CD4-positive, alpha-beta T cell treated with Interleukin-2 at 100 ng/mL for 4 hours (primary cell): Measurements from ENCODE around the gene ITIH2.

Source experiments
- DNase-seq: peaks from one replicate; pipeline ENCODE4 v3.0.0-alpha.2; 2020; ENCODE audit warnings: low spot score

The ITIH2 gene

DNA sequence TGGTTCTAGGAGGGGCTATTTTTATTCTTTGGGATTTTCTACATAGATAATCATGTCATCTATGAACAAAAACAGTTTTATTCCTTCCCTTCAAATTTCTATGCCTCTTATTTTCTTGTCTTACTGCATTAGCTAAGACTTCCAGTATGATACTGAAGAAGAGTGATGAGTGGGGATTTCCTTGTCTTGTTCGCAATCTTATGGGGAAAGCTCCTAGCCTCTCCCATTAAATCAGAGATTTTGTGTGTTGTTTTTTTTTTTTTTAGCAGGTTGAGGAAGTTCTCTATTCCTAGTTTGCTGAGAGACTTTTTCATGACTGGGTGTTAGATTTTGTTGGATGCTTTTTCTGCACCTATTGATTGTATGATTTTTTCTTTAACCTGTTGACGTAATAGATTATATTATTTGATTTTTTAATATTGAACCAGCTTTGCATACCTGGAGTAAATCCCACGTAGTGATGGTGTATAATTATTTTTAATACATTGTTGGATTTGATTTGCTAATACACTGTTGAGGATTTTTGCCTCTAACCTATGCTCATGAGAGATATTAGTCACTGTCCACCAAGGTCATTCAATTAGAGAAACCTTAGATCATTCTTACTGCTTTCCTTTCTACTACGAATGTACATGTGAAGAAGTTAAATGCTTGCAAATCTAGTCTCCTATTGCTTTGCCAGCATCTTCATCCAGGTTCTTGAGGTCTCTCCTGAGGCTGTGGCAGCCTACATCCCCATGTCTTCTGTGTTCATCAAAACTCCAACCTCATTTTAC lies 91.3 kb downstream of the ITIH2 start:
- DNase-seq = no peak

GRCh38 chr10:7795605-7796004 lies 92.5 kb downstream of the ITIH2 start:
- DNase-seq = no peak

DNA sequence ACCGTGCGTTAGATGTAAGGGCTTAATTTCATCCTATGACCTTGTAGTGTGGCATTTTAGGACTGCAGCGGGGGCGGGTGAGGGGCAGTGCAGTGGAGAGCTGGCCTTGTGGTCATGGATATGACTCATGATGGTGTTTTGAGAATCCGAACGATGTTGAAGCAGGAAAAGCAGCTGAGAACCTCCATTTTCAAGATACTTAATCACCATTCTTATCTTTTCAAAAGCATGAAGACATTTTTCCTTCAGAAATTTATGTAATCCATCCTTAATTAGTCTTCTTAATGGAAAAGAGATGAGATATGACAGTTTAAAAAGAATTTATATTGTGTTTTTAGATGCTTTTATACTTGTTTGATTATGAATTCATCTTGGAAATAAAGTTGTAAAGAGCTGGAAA lies 94.5 kb downstream of the ITIH2 start:
- DNase-seq = no peak
